A673 (cell line): ENCODE data around the gene SERGEF. TPM values are rescaled to one million over a fixed set of nuclear protein-coding genes. Genes with fewer than 3 reads are reported as not detected.

Experiments
- BruUV-seq: library from RNA; stranded (reverse); fragments of 400-500 nt; replicated peaks from 2 replicates; lab custom pipeline; 2021; lab: Mats Ljungman, UMichigan
- CTCF ChIA-PET: fragments of 300-600 bp; sonication (Branson Sonifier 250); formaldehyde crosslinking; loops from one replicate; lab custom pipeline; 2022; ENCODE audit warnings: antibody characterized with exemption; lab: Charles Lee
- POLR2A ChIA-PET: fragments of 300-600 bp; sonication (Branson Sonifier 250); formaldehyde crosslinking; loops from one replicate; lab custom pipeline; 2022; ENCODE audit warnings: antibody characterized with exemption; ENCODE audit not compliant: low non-redundant PET; lab: Charles Lee
- DNase-seq: peaks from one replicate; pipeline ENCODE4 v3.0.0-alpha.2; 2015; ENCODE audit warnings: low spot score
- H3K27ac ChIP-seq: fragments of 200-600 bp; sonication (generic); 2 replicates; pipeline ENCODE4 v1.5.1; 2016; ENCODE audit warnings: mixed run types, low read depth, mild to moderate bottlenecking, mixed read lengths, antibody characterized with exemption, low read length; ENCODE audit not compliant: poor library complexity, severe bottlenecking
- H3K27me3 ChIP-seq: fragments of 200-600 bp; sonication (generic); replicated peaks from 2 replicates; pipeline ENCODE4 v1.6.1; 2017; ENCODE audit warnings: mixed run types, low read depth, mild to moderate bottlenecking, mixed read lengths, antibody characterized with exemption, low read length; ENCODE audit not compliant: insufficient read depth, poor library complexity
- H3K36me3 ChIP-seq: fragments of 200-600 bp; sonication (generic); 2 replicates; pipeline ENCODE4 v1.6.1; 2016; ENCODE audit warnings: mixed run types, mild to moderate bottlenecking, mixed read lengths, antibody characterized with exemption, low read length; ENCODE audit not compliant: insufficient read depth, poor library complexity, severe bottlenecking
- H3K4me1 ChIP-seq: fragments of 200-600 bp; sonication (generic); 2 replicates; pipeline ENCODE4 v1.6.1; 2017; ENCODE audit warnings: mixed run types, mild to moderate bottlenecking, mixed read lengths, antibody characterized with exemption, low read length; ENCODE audit not compliant: insufficient read depth, poor library complexity, severe bottlenecking
- H3K4me3 ChIP-seq: fragments of 200-600 bp; sonication (generic); 2 replicates; pipeline ENCODE4 v1.5.1; 2016; ENCODE audit warnings: low read depth, mixed run types, mild to moderate bottlenecking, mixed read lengths, low read length; ENCODE audit not compliant: poor library complexity, severe bottlenecking
- H3K9me3 ChIP-seq: fragments of 200-600 bp; sonication (generic); 2 replicates; pipeline ENCODE4 v1.6.1; 2016; ENCODE audit warnings: mixed run types, low read depth, mild to moderate bottlenecking, mixed read lengths, antibody characterized with exemption, low read length; ENCODE audit not compliant: poor library complexity, severe bottlenecking
- CTCF ChIP-seq: fragments of 300-800, 200-600 bp; sonication (generic); conservative IDR thresholded peaks from 2 replicates; pipeline ENCODE4 v1.5.1; 2017; ENCODE audit warnings: low read depth, mild to moderate bottlenecking, antibody characterized with exemption, low read length, moderate library complexity, mixed read lengths
- EZH2 ChIP-seq: fragments of 200-600 bp; sonication (generic); IDR thresholded peaks from 2 replicates; pipeline ENCODE4 v1.6.1; 2017; ENCODE audit warnings: borderline replicate concordance, low read depth, mild to moderate bottlenecking, mixed read lengths, antibody characterized with exemption, low read length; ENCODE audit not compliant: poor library complexity, severe bottlenecking
- intact Hi-C: fragments of 100-400 bp; cut with micrococcal nuclease; formaldehyde crosslinking; loops from one replicate; pipeline ENCODE4 v1.10.0; 2022; ENCODE audit not compliant: unreplicated experiment
- total RNA-seq: library from RNA; stranded (reverse); gene quantifications from 2 replicates; pipeline ENCODE4 v1.2.3, GENCODE V29; 2021

The SERGEF gene
- total RNA-seq, 1 experiment from 2014 or later, result 15.2 TPM

- Histone ChIP-seq H3K27ac (no peak overlapping the region), H3K27me3 (no peaks in the 10 kb centered on the region), H3K4me3 (no peak overlapping the region), H3K36me3 (no peaks in the 10 kb centered on the region), H3K9me3 (no peaks in the 10 kb centered on the region), H3K4me1 (no peaks in the 10 kb centered on the region)
- intact Hi-C loops, result no loop called here
- DNase-seq, result no peak
- POLR2A ChIA-PET, result no interaction called here
- TF ChIP-seq EZH2 (no peak), CTCF (no peak)
- CTCF ChIA-PET, result no interaction called here
- BruUV-seq, result no TSS peak
Observed at GRCh38 chr11:18054511-18055103, 41.8 kb upstream of the SERGEF start.

GRCh38 chr11:18050848-18051247 is 38.0 kb upstream of the SERGEF start:
- no TSS peak for BruUV-seq
- POLR2A ChIA-PET, result no interaction called here
- Histone ChIP-seq H3K4me1 (no peaks in the 10 kb centered on the region), H3K4me3 (no peak overlapping the region), H3K27ac (no peak overlapping the region), H3K27me3 (peaks cover 22% of the 10 kb centered on the region), H3K9me3 (no peaks in the 10 kb centered on the region), H3K36me3 (no peaks in the 10 kb centered on the region)
- intact Hi-C loops, result no loop called here
- TF ChIP-seq EZH2 (no peak), CTCF (no peak)
- DNase-seq, result no peak
- CTCF ChIA-PET, result no interaction called here

- intact Hi-C loops, result no loop called here
- no TSS peak for BruUV-seq
- H3K4me1 ChIP-seq, result no peaks in the 10 kb centered on the region
- no peaks in the 10 kb centered on the region for H3K36me3 ChIP-seq
- no peak for DNase-seq
- H3K9me3 ChIP-seq, result no peaks in the 10 kb centered on the region
- ChIA-PET POLR2A (no interaction called here), CTCF (no interaction called here)
- H3K4me3 ChIP-seq, result no peak within 1 kb of the TSS
- H3K27me3 ChIP-seq, result peaks cover 67% of the 10 kb centered on the region
- no peak within 1 kb of the TSS for H3K27ac ChIP-seq
- TF ChIP-seq EZH2, result peak; percentile 68
- TF ChIP-seq CTCF, result no peak
Observed at GRCh38 chr11:18046116-18046777, 33.4 kb upstream of the SERGEF start, which contains the start of gene TPH1. TPH1 (minus strand) TSS chr11:18046269; CDS start chr11:18040762, 5,507 bp downstream.
